HG03439 (cell line): Measurements from ENCODE around the gene PKNOX1.
"Not testable (repeated sequence)": the region's sequence is repeated elsewhere in the genome, so short reads cannot be mapped to it uniquely, and the experiment has no call there.

Experiments used
- ATAC-seq: cut with Tn5 transposase; IDR thresholded peaks from one replicate; pipeline ENCODE4 v1.9.1; 2021; ENCODE audit warnings: mild to moderate bottlenecking, moderate library complexity; ENCODE audit not compliant: unreplicated experiment

Gene PKNOX1

DNA sequence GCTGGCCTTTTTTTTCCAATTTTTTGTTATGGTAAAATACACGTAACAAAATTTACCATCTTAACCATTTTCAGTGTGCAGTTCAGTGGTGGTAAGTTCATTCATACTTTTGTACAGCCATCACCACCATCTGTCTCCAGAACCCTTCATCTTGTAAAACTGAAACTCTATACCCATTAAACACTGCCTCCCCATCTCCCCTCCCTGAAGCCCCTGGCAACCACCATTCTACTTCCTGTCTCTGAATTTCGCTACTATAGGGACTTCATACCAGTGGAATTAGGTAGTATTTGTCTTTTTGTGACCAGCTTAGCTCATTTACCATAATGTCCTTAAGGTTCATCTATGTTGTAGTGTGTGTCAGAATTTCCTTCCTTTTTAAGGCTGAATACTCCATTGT, 8.7 kb downstream of the PKNOX1 start:
- ATAC-seq = no peak

DNA sequence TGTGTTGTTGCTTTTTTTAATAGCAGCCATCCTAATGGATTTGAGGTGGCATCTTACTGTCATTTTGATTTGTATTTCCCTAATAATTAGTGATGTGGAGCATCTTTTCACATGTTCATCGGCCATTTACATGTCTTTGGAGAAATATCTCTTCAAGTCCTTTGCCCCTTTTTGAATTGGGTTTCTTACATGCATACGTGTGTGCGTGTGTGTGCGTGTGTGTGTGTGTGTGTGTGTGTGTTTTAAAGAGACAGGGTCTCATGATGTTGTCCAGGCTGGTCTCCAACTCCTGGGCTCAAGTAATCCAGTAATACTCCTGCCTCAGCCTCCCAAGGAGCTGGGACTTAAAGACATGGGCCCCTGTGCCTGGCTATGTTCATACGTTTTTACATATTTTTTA, 9.5 kb downstream of the PKNOX1 start:
- ATAC-seq = no peak

DNA sequence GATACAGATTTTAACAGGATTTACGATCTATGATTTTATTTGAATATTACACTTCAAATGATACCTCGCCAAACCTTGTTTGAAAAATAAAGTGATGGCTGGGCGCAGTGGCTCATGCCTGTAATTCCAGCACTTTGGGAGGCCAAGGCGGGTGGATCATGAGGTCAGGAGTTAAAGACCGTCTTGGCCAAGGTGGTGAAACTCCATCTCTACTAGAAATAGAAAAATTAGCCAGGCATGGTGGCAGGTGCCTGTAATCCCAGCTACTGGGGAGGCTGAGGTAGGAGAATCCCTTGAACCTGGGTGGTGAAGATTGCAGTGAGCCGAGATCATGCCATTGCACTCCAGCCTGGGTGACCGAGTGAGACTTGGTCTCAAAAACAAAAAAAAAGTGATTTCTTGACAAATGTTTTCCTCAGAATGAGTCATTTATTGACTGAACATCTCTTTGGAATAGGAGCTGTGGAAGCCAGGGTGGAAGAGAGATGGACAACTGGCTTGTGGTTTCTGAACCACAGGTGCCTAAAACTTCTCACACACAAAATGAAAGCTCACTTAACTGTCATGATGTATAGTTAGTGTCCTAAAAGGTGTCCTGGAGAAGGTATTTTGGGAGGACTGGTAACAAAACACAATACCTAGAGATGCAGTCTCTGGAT, 11.9 kb downstream of the PKNOX1 start:
- ATAC-seq = no peak

DNA sequence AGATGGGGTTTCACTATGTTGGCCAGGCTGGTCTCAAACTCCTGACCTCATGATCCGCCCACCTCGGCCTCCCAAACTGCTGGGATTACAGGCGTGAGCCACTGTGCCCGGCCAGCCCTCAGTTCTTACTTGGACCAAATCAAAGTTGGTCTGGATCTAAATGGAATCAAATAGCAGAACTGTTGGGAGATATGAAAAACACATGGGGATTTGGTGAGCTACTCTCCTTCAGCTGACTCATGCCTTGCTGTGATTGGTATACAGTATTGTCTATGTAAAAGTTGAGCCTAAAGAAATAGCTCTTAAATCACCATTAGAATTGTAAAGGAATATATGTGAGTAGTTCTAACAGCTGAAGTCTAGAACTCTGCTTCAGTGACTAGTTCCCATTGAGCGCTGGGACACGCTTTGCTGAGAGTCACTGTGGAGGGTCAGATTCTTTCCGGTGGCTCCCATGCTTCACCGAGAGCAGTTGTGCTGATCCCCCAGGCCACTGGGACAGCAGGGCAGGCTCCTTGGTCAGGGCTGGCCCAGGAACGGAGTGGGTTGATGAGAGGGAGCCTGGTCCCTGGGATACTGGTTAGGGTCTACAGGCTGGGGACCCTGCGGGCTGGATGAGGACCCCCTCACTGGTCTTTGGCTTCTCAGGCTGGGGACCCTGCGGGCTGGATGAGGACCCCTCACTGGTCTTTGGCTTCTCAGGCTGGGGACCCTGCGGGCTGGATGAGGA, 14.0 kb downstream of the PKNOX1 start:
- ATAC-seq = no peak

DNA sequence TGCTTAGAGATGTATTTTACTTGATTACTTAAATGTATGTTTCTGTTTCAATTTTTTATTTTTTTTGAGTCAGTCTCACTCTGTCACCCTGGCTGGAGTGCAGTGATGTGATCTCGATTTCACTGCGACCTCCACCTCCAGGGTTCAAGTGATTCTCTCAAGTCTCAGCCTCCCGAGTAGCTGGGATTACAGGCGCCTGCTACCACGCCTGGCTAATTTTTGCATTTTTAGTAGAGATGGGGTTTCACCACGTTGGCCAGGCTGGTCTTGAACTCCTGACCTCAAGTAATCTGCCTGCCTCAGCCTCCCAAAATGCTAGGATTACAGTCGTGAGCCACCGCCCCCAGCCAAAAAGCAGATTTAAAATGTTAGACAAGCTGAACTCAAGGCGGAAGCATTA, 15.0 kb downstream of the PKNOX1 start:
- ATAC-seq = not testable (repeated sequence)

DNA sequence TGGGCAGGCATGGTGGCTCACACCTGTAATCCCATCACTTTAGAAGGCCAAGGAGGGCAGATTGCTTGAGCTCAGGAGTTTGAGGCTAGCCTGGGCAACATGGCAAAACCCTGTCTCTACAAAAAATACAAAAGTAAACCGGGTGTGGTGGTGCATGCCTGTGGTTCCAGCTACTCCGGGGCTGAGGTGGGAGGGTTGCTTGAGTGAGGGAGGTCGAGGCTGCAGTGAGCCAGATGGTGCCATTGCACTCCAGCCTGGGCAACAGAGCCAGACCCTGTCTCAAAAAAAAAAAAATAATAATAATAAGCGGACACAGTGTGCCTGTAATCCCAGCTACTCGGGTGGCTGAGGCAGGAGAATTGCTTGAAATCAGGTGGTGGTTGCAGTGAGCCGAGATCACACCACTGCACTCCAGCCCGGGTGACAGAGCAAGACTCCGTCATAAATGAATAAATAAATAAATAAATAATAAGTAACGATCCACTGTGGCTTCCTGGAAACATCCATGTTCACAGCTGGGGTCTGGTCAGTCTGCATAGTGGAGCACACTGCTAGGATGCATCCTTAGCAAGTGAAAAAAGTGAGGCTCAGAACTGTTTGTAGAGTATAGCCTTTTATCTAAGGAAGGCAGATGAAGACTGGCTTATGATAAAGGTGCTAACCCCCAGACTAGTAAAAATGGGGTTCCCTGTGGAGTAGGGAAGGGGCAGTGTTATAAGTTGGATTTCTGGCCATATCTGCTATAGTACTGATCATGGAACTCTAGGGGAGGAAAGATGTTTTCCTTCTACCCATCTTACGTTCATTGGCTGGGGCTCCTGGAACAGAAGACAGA, 15.7 kb downstream of the PKNOX1 start:
- ATAC-seq = no peak

DNA sequence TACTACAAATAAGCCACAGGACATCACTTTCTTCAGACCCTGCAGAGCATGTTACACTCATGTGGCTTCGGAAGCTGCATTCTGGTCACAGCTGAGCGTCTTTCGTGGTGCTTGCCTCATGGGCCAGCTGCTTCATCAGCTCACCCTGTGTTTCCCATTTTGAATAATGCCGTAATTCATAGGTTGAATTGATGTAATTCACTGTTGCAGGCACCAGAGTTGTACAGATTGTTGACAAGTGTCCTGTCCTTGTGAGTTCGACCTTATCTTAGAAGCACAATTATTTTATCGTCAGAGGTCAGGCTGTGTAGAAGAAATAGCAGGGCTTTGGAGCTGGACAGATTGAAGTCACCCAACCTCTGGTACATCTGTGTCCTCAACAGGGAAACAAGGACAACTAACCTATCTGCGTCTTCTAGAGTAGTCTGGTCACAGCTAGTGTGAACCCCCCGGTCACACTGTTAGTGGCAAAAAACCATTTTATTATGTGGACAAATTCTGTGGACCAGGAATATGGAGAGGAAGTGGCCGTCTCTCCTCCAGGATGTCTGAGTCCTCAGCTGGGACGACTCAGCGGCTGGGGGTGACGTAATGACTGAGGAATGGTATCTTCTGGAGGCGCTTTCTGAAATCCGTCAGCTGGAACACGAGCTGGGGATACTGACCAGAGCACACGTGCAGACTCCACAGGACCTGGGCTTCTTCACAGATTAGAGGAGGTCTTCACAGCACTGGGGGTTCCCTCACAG, 17.8 kb downstream of the PKNOX1 start:
- ATAC-seq = no peak

DNA sequence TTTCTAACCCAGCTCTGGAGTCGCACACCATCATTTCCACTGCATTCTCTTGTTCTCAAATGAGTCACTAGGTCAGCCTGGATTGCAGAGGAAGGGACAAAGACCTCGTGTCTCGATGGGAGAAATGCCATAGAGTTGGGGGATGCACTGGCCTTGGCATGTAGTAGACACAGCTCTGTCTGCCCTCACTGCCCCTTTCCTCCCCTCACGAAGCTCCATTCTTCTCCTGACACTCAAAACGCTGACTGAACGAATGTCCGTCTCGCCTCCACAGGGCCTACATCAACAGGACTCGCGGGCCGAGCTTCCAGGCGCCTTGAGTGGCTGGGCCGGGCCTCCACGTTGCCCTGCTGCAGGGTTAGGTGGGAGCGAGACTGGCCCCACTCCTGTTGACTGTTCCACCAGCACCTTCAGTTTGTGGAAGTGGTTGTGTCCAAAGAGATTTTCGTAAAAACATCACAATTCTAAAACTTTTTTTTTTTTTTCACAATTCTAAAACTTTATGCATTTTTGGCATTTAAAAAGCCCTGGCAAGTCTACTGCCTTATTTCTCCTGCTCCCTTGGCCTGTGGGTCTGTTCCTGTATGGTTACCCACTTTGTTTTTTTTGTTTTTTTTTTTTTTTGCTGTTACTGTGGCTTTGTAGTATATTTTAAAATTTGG, 18.8 kb downstream of the PKNOX1 start:
- no peak for ATAC-seq

DNA sequence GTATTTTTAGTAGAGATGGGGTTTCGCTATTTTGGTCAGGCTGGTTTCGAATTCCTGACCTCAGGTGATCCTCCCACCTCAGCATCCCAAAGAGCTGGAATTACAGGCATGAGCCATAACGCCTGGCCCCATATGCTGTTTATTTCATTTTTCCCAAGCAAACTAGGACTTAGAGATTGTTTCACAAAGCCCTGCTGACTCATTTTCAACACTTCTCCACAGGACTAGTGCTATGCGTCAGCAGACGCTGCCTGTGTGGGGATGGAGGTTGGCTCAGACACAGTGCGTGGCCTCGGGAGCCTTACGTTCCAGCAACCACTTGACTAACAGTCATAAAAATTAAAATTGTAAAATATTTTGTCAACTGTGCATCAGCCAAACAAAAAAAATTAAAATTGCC, 22.7 kb downstream of the PKNOX1 start:
- no peak for ATAC-seq

DNA sequence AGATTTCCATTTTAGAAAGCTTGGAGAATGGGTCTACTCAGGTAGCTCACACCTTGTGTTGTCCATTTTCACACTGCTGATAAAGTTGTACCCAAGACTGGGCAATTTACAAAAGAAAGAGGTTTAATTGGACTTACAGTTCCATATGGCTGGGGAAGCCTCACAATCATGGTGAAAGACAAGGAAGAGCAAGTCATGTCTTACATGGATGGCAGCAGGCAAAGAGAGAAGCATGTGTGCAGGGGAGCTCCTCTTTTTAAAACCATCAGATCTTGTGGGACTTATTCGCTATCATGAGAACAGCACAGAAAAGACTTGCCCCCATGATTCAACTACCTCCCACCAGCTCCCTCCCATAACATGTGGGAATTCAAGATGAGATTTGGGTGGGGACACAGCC, 23.6 kb downstream of the PKNOX1 start:
- not testable (repeated sequence) for ATAC-seq

DNA sequence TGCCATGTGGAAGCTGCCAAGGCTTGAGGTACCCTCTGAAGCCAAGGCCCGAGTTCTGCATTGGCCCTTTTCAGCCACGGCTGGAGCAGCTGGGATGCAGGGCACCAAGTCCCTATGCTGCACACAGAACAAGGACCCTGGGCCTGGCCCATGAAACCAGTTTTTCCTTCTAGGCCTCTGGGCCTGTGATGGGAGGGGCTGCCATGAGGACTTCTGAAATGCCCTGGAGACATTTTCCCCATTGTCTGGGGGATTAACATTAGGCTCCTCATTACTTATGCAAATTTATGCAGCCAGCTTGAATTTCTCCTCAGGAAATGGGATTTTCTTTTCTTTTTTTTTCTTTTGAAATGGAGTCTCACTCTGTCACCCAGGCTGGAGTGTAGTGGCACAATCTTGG, 24.8 kb downstream of the PKNOX1 start:
- not testable (repeated sequence) for ATAC-seq

DNA sequence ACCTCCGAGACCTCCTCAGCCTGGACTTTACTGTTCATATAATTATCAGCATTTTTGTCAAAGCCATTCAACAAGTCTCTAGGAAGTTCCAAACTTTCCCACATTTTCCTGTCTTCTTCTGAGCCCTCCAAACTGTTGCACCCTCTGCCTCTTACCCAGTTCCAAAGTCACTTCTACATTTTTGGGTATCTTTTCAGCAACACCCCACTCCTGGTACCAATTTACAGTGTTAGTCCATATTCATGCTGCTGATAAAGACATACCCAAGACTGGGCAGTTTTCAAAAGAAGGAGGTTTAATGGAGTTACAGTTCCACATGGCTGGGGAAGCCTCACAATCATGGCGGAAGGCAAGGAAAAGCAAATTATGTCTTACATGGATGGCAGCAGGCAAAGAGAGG, 25.7 kb downstream of the PKNOX1 start:
- ATAC-seq = not testable (repeated sequence)

DNA sequence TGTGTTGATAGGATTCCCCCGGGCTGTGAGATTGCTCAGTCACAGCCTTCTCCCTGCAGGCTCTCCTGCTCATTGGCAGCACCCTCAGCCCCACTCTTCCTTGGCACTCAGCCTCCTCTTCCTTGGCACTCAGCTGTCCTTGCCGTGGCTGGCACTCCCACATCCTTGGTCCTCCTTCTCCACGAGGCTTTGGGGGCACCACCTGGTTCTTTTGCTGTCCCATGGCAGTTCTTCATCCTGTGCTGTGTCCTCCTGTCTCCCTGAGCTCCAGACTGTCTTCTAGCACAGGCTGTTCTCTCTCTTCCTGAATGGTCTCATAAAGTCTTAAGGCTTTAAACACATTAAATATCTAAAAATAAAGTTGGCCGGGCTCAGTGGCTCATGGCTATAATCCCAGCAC, 27.0 kb downstream of the PKNOX1 start:
- ATAC-seq = no peak

DNA sequence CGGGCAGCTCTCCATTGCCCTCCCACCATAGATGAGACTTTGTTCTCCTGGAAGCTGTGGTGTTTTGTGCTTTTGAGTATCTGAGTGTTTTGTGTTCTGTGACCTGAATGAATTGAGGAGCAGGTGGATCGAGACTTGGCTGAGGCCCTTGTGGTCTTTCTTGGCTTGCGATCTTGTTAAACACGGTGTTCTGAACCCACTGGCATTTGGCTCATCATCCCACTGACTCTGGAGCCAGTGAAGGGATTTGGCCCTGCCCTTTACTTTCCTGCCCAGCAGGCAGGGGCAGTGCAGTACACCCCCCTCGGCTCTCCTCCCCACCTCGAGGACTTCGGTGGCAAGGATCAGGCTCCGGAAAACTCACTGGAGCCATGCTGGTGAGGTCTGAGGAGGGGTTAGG, 30.6 kb downstream of the PKNOX1 start:
- no peak for ATAC-seq

DNA sequence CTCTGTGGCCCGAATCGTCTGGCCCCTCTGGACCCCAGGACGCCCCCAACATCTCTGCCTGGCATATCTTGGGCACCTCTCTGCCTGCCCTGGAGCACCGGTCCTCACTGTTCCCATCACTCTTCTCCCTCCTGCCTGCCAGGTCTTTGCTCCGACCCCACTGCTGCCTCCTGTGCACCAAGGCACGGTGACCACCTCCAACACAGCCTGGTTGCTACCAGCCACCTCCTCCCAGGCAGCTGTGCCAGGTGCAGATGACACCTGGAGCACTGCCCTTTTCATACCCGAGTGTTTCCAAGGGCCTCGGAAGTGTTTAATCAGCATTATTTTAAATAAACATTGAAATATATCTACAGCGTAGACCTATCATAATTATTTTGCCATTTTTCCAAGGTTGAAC, 31.3 kb downstream of the PKNOX1 start:
- ATAC-seq = no peak

DNA sequence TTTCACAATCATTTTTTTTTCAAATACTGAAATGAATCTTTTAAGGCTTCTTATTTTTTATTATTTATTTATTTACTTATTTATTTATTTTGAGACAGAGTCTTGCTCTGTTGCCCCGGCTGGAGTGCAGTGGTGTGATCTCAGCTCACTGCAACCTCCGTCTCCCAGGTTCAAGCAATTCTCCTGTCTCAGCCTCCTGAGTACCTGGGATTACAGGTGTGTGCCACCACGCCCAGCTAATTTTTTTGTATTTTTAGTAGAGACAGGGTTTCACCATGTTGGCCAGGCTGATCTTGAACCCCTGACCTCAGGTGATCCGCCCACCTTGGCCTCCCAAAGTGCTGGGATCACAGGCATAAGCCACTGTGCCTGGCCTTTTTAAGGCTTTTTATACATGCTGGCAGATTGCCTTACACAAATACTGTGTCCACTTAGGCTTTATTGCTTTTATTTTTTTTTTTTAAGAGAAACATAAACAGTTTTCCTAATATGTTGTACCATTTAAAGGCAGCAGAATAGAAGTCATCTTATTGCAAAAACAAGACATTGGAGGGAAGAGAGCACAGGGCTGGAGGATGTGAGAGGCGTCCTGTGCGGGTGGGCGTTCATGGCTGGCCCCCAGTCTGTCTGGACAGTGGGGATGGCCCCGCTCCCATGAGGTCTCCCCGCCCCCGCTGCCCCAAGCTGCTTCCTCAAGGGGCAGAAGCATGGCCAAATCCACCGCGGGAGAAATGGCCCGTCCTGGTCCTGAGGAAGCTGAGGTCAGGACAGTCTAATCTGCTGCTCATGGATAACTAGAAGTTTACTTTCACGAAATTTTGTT, 31.9 kb downstream of the PKNOX1 start:
- not testable (repeated sequence) for ATAC-seq

DNA sequence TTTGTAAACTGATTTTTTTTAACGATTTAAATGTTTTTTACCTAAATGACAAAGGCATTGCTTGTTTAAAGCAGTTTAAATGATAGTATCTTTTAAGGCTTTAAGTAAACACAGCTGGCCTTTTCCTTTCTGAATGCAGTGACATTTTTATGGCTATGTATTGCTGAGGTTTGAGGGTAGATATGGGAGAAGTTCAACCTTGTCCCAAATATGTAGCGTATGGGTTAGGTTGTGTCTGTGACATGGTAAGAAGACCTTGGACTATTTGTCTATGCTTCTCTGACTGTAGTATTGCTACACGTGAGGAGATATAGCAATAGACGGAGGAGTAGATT, 32.5 kb downstream of the PKNOX1 start:
- ATAC-seq = no peak

DNA sequence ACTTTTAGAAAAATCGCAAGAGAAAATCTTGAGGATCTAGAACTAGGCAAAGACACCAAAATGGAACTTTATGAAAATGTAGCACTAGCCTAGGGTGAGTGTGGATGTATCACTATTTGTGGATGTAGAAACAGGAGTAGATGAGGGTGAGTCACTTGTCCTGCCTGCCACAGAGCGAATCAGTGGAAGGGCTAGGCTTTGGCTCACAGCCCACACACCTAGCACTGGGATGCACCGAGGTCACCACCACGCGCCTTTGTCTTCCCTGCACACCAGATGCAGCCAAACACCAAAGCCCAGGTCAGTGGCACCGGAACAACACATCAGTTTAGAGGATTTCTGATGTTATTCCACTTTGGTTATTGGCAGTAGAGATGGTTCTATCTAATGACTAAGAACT, 38.2 kb downstream of the PKNOX1 start:
- ATAC-seq = no peak

DNA sequence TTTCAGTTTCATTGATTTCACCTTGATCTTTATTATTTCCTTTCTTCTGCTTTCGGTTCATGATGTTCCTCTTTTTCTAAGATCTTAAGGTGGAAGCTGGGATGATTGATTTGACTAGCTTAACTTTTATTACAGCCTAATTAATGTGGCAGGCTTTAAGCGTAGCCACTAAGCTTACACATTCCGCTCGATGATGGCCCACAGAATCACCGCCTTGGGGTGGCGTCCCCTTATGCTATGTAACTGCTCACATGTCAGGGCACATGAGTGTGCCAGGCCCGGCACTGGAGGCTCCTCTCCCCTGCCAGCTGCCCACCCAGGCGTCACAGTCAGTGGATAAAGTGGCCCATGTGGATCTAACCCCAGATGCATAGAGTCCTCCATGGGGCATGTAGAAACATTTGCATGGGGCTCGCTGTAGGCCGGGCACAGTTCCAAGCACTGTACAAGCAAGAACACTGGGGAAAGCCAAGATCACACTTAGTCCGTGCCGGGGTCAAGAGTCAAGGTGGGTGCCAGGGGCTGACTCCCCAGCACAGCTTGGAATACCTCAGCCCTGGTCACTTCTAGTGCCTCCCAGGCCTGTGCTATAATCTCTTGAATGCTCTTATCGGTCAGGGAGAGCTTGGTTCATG, 41.7 kb downstream of the PKNOX1 start:
- no peak for ATAC-seq
